Keratinocyte (primary cell): ENCODE measurements around the gene HERPUD1. TPM values are rescaled to one million over a fixed set of nuclear protein-coding genes. Genes with fewer than 3 reads are reported as not detected.

ENCODE experiments used
- DNase-seq: peaks from one replicate; pipeline ENCODE4 v3.0.0-alpha.2; 2011; ENCODE audit warnings: low read depth, missing footprints, low spot score
- FAIRE-seq: peaks from 2 replicates; lab custom pipeline; 2011; peaks lifted over from hg19 to GRCh38; lab: Jason Lieb, UNC
- H2AFZ ChIP-seq: 2 replicates; pipeline ENCODE4 v1.6.0; 2012; ENCODE audit warnings: low read length, control low read depth, inconsistent platforms; ENCODE audit not compliant: control insufficient read depth
- H3K27ac ChIP-seq: 2 replicates; pipeline ENCODE4 v1.5.1; 2011; ENCODE audit warnings: low read length; ENCODE audit not compliant: control insufficient read depth, insufficient read depth
- H3K27me3 ChIP-seq: 3 replicates; pipeline ENCODE4 v1.6.0; 2011; ENCODE audit warnings: low read length; ENCODE audit not compliant: control insufficient read depth, insufficient read depth; ENCODE audit errors: extremely low read depth
- H3K36me3 ChIP-seq, 2 experiments: 2 replicates in 1 of 2; 3 replicates in 1 of 2; pipeline ENCODE4 v1.5.1; 2011; ENCODE audit warnings: low read length in 2 of 2, mild to moderate bottlenecking in 1 of 2; ENCODE audit not compliant: control insufficient read depth in 2 of 2, insufficient read depth in 2 of 2; ENCODE audit errors: extremely low read depth in 1 of 2
- H3K4me1 ChIP-seq: 3 replicates; pipeline ENCODE4 v1.5.1; 2011; ENCODE audit warnings: low read length; ENCODE audit not compliant: control insufficient read depth, insufficient read depth; ENCODE audit errors: extremely low read depth
- H3K4me2 ChIP-seq: 3 replicates; pipeline ENCODE4 v1.6.0; 2011; ENCODE audit warnings: low read depth, low read length; ENCODE audit not compliant: control insufficient read depth, insufficient read depth; ENCODE audit errors: extremely low read depth
- H3K4me3 ChIP-seq, 3 experiments: fragments of 200-600 bp in 1 of 3; sonication (generic) in 1 of 3; 2 replicates in 2 of 3; 3 replicates in 1 of 3; pipeline ENCODE4 v1.5.1; 2011 to 2016; ENCODE audit warnings: low read length in 3 of 3, mild to moderate bottlenecking in 3 of 3, control low read depth in 2 of 3, inconsistent platforms in 1 of 3, low read depth in 1 of 3, mixed read lengths in 1 of 3, mixed run types in 1 of 3, moderate library complexity in 1 of 3; ENCODE audit not compliant: control insufficient read depth in 2 of 3, insufficient read depth in 2 of 3; ENCODE audit errors: extremely low read depth in 1 of 3
- H3K79me2 ChIP-seq: 2 replicates; pipeline ENCODE4 v1.6.0; 2012; ENCODE audit warnings: low read length; ENCODE audit not compliant: control insufficient read depth, insufficient read depth
- H3K9ac ChIP-seq: 3 replicates; pipeline ENCODE4 v1.6.0; 2011; ENCODE audit warnings: low read length; ENCODE audit not compliant: control insufficient read depth, insufficient read depth; ENCODE audit errors: extremely low read depth
- H3K9me1 ChIP-seq: 3 replicates; pipeline ENCODE4 v1.6.0; 2011; ENCODE audit warnings: low read length; ENCODE audit not compliant: control insufficient read depth, insufficient read depth; ENCODE audit errors: extremely low read depth
- H3K9me3 ChIP-seq: 2 replicates; pipeline ENCODE4 v1.5.1; 2012; ENCODE audit warnings: low read depth, low read length; ENCODE audit not compliant: control insufficient read depth
- H4K20me1 ChIP-seq: 3 replicates; pipeline ENCODE4 v1.6.0; 2011; ENCODE audit warnings: low read length; ENCODE audit not compliant: control insufficient read depth, insufficient read depth; ENCODE audit errors: extremely low read depth
- CTCF ChIP-seq, 3 experiments: IDR thresholded peaks in 1 of 3; conservative IDR thresholded peaks in 1 of 3; optimal IDR thresholded peaks in 1 of 3; 2 replicates in 2 of 3; 3 replicates in 1 of 3; pipeline versions ENCODE3 to v1.5.1; 2011; ENCODE audit warnings: low read length in 3 of 3, mild to moderate bottlenecking in 3 of 3, moderate library complexity in 2 of 3, control low read depth in 1 of 3, inconsistent platforms in 1 of 3; ENCODE audit not compliant: insufficient read depth in 2 of 3; ENCODE audit errors: extremely low read depth in 1 of 3
- EZH2 ChIP-seq: IDR thresholded peaks from one replicate; pipeline ENCODE4 v1.6.1; 2012; ENCODE audit warnings: inconsistent platforms, mild to moderate bottlenecking, low read length, moderate library complexity
- dilution Hi-C: fragments of 300-500 bp; cut with MboI; formaldehyde crosslinking; loops from one replicate; pipeline ENCODE4 v1.7.0; 2020; ENCODE audit warnings: low sequenced_read_pairs; ENCODE audit not compliant: extremely low pct_ligation_motif_present
- polyA plus RNA-seq, 5 experiments: library from polyadenylated mRNA; depleted of rRNA in 3 of 5; stranded (reverse) in 3 of 5; stranded (forward) in 1 of 5; unstranded in 1 of 5; fragments of >200 nt; gene quantifications; 1 replicate in 1 of 5; 2 replicates in 3 of 5; 3 replicates in 1 of 5; pipeline versions ENCODE4 v1.2.1 to v1.2.3, GENCODE V29; 2011 to 2012; ENCODE audit warnings: missing spikeins in 2 of 5, low read depth in 1 of 5, low replicate concordance in 1 of 5

The HERPUD1 gene
- polyA plus RNA-seq, 1 donor (not counting 4 experiments of a cell fraction or from before 2014, with no cell fraction given): 183 TPM

GRCh38 chr16:56909527-56909979, 22.4 kb upstream of the HERPUD1 start:
- H3K79me2 ChIP-seq: no peaks in the 10 kb centered on the region
- peak overlapping the region; percentile 52 for H3K27ac ChIP-seq
- peaks cover 52% of the 10 kb centered on the region for H3K4me1 ChIP-seq
- H2AFZ ChIP-seq: no peak overlapping the region
- H3K4me3 ChIP-seq: no peak overlapping the region
- dilution Hi-C loops: no loop called here
- no peaks in the 10 kb centered on the region for H4K20me1 ChIP-seq
- no peak for DNase-seq
- H3K9me1 ChIP-seq: no peaks in the 10 kb centered on the region
- no peak overlapping the region for H3K4me2 ChIP-seq
- H3K9me3 ChIP-seq: no peaks in the 10 kb centered on the region
- H3K36me3 ChIP-seq: no peaks in the 10 kb centered on the region
- FAIRE-seq: no peak
- H3K27me3 ChIP-seq: no peaks in the 10 kb centered on the region
- no peak overlapping the region for H3K9ac ChIP-seq
- TF ChIP-seq CTCF (optimal IDR thresholded peaks at IDR 0.05 in 1 of 3, IDR thresholded peaks at IDR 0.05 in 1 of 3, conservative IDR thresholded peaks at IDR 0.05 in 1 of 3; ENCODE audit: extremely low read depth in 1 of 3, insufficient read depth in 2 of 3, low read length in 3 of 3) (no peak), EZH2 (no peak)

GRCh38 chr16:56910112-56910511, 21.8 kb upstream of the HERPUD1 start:
- no peaks in the 10 kb centered on the region for H3K9me3 ChIP-seq

More at GRCh38 chr16:56910112-56910511, 21.8 kb upstream of the HERPUD1 start:
- Histone ChIP-seq H3K79me2 (no peaks in the 10 kb centered on the region), H3K27ac (peak overlapping the region; percentile 52), H3K36me3 (no peaks in the 10 kb centered on the region), H2AFZ (no peak overlapping the region), H3K9me1 (no peaks in the 10 kb centered on the region), H3K4me1 (peaks cover 52% of the 10 kb centered on the region), H3K9ac (peak overlapping the region; percentile 14), H3K27me3 (no peaks in the 10 kb centered on the region), H4K20me1 (no peaks in the 10 kb centered on the region), H3K4me3 (no peak overlapping the region), H3K4me2 (peak overlapping the region; percentile 17)
- no peak for DNase-seq
- FAIRE-seq: no peak
- dilution Hi-C loops: no loop called here
- no peak for TF ChIP-seq CTCF (optimal IDR thresholded peaks at IDR 0.05 in 1 of 3, IDR thresholded peaks at IDR 0.05 in 1 of 3, conservative IDR thresholded peaks at IDR 0.05 in 1 of 3; ENCODE audit: extremely low read depth in 1 of 3, insufficient read depth in 2 of 3, low read length in 3 of 3)
- TF ChIP-seq EZH2: no peak
